Stimulated activated CD8-positive, alpha-beta memory T cell treated with anti-CD3 and anti-CD28 coated beads, Interleukin-2, amount 100 ng/mL, for 1 hour (primary cell): ENCODE measurements around the gene TRNP1.

ENCODE experiments used
- DNase-seq, 2 donors: peaks; one replicate each; pipeline ENCODE4 v3.0.0-alpha.2; 2020; ENCODE audit warnings: low read depth in 2 of 2

The TRNP1 gene

DNA sequence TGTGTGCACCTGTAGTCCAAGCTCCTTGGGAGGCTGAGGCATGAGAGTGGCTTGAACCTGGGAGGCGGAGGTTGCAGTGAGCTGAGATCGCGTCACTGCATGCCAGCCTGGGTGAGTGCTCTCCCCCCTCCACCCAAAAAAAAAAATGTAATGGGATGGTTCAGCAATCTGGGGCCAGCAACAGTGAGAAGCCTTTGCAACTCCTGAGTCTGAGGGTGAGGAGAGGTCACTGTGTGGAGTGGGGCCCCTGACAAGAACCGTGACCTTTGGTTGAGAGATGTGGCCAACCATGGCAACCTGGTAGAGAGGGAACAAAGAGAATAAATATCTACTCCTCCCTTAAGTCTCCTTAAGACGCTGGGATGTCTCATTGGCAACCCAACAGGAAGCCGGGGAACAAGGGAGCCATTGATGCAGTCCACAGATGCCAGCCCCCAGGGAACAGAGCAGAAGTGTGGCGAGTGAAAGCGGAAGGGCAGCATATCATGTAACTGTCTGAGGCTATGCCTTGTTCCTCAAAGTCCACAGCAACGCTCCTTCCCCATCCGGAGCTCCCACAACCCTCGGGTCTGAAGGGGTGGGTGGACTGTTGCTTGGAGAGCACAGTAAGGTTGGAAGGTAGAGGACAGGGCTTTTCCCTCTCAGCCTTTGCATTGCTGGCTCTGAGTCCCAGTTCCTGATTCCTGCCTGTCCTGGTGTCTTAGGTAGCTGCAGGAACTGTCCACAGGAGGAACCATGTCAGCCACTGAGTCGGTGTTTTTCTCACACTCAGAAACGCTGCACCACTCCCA lies 8.3 kb downstream of the TRNP1 start:
- no peak for DNase-seq

DNA sequence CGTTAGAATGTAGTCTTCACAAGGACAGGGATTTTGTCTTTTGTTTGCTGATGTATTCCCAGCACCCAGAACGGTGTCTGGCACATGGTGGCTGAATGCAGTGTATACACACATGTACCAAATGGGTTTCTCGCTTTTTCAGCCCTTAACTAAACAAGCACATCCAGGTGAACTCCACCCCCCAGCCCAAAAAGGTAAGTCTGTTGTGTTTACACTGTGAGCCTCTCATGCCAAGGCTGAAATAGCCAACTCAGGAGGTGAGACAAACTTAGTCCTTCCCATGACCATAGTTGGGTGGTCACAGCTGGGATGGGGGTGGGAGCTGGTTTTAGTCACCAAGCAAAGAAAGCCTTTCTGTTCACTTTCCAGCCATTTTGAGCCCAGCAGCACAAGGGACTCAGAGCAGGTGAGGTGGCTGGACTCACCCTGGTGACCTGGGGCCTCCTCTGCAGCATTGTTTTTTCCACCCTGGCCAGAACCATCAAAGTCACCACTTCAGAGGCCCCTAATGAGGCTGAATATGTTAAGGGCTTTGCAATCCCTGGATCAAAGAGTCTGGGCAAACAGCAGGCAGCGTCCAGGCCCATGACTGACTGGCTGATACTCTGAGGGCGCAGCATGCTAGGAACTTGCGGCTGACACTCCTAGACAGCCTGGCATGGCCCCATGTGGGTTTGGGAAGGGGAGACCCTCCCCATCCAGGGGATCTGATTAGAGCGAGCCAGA lies 10.4 kb downstream of the TRNP1 start:
- no peak for DNase-seq

DNA sequence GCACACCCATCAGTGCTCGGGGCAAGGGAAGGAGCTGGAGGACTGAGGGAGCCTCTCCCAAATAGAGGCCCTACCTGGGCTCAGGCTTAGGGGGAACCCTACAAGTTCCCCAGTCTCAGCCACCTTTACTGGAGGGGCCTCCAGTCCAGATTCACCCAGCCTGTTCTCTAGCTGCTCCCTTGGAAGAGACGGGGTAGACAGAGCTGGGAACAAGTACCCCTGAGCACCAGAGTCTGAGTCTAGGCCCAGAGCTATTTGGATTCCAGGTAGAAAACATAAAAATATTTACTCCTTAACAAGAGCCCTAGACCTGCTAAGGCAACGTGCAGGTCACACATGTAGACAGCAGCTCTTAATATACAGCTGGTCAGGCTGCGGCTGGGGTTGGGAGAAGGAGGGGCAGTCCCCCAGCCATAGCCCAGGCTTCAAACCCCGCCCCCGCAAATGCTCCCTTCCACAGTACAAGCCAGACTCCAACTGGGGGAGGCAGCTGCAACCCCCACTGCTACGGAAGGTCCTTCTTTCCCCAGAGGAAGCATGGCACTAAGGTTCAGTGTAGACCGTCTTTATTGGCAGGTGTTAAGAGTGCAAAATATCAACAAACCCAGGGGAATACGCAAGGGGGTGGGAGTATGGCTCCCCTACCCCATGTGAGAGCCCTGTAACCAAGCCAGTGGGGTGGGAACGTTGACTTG lies 11.1 kb downstream of the TRNP1 start:
- DNase-seq = no peak

GRCh38 chr1:27005166-27005530 lies 11.7 kb downstream of the TRNP1 start:
- no peak for DNase-seq

DNA sequence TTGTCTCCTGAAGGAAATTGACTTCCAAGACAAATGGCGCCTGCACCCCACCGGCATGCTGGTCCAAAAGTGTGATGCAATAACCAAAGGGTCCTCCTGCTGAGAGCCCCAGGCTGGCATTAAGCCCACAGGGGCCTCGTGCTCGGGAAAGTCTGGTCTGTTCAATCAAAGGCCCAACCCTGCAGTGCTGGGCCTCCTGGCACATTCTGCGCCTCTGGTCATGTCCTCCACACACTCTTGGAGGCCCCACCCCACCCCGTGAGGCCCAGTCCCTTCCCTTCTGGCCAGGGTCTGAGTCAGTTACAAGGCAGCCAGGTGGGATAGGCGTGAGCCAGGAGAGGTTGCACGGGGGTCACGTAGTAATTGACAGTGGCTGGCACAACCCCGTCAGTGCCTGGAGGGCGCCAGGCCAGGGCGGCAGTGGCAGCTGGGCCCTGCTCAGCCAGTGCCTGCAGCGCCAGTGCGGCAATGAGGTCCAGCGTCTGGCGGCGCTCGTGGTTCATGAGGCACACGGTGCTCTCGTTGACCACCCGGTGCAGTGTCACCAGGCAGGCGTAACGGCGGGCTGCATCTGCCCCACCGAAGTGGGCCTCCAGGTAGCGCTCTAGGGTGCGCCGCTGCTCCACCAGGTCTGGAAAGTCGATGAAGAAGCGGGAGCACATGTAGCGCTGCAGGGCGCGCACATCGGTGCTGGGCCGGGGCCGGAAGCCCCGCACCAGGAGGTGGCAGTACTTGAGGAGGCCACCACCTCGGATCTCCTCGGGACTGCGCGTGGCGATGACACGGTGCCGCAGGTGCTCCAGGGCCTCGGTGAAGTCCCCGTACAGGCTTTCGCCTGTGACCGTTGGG lies 12.4 kb downstream of the TRNP1 start:
- no peak for DNase-seq

DNA sequence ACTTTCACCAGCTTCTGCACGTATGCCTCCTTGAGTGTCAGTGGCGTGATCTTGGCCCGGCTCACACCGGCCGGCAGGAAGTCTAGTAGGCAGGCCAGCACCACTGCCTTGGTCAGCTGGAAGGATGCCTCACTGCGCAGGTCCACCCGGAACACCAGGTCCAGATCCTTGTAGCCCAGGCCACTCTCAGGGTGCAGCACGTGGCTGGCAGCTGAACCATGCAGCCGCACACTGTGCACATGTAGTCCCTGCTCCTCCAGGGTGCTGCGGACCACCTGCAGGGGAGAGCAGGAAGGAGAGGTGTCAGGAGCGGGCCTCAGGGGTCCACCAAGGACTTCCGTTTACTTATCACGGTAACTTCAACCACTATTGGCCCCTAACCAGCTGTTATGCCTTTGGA lies 13.2 kb downstream of the TRNP1 start:
- no peak for DNase-seq

DNA sequence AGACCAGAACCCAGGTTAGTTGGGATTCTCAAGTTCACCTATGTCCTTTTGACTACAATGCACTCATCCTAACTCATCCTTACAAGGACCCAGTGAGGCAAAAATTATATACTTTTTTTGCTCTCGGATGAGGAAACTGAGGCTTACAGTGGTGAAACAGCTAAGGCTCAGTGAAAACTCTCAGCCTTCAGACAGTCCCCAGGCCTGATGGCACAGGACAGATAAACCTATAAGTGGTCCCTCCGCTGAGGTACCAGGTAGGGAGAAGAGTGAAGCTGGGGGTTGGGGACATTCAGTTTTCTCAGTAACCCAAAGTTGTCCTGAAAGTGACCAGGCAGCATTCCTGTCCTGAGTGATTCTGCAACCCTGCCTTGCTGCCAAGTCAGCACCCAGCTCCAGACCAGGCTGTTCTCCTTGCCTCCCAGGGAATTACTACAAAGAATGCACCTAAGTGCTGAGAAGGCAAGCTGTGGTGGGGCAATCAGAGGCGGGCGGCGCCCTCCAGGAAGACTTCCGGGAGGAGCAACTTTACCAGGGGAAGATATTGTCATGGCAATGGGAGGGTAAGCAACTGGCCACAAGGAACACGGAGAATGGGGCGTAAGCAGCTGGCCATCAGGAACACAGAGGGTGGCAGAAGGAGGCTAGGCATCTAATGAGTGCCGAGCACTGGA lies 14.6 kb downstream of the TRNP1 start:
- no peak for DNase-seq

GRCh38 chr1:27009601-27010197 lies 16.2 kb downstream of the TRNP1 start:
- no peak for DNase-seq

DNA sequence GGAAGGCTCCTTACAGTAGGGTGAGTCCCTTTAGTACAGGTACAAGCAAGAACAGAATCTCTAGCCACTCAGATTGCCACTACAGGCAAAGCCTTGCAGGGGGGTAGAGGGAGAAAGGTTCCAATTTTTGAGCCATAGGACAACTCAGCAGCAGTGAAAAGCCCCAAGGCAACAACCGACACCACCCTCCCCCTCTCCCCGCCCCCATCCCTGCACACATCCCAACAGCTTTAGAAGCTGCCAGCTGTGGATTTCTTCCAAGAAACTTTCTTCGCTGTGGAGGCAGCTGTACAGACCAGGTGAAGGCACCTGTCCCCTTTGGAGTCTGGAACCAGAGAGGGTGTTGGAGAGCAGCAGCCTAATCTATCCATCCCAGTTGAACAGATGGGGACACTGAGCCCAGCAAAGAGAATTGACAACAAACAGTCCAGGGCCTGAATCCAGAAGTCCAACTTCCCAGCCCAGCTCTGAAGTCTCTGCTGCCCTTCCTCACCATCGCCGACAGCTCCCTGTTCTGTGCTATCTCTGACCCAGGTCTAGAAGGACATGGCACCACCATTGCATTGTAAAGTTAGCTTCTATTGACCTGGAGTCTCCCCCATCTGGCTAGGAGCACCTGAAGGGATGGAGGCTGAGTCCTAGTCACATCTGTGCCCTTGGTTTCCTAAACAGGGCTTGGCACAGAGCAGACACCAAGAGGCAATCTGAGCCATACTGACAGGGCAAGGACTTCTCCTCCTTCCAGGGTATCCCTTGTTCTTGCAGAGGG lies 16.9 kb downstream of the TRNP1 start:
- DNase-seq = no peak

- no peak for DNase-seq
These were observed 17.7 kb downstream of the TRNP1 start for GRCh38 chr1:27011058-27011764.

- DNase-seq = no peak
These were observed 18.6 kb downstream of the TRNP1 start for GRCh38 chr1:27011976-27012563.

- DNase-seq = no peak
These were observed 21.8 kb downstream of the TRNP1 start for GRCh38 chr1:27015260-27015659.

DNA sequence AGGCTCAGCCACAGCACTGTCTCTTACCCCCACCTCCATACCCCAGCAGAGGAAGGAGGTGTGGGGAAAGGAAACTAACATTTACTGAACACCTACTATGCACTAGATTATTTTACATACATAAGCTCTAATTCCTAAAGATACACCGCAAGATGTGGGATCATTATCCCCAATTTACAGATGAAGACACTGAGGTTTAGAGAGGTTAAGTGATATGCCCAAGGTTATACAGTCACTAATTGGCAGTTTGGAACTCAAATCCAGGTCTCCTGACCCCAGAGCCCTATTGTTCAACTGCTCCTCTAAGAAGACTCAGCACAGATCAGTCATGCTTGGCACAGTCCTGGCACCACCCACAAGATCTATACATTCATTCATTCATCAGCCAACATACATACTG lies 22.9 kb downstream of the TRNP1 start:
- no peak for DNase-seq

GRCh38 chr1:27017207-27017606 lies 23.7 kb downstream of the TRNP1 start:
- no peak for DNase-seq

DNA sequence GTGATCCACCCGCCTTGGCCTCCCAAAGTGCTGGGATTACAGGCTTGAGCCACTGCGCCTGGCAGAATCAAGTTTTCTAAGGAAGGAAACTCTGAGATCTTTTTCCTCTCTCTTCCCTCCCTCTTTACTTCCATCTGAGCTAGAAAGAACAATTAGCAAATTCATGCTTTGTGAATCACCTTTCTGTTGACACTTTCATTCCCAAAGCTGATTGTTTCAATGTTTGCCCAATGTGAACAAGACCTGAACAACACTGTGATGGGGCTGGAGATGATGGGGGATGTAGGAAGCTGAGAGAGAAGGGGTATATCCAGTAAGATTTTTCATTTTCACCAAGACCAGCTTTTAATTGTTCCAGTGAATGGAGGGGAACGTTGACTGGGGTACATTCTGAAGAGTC lies 24.8 kb downstream of the TRNP1 start:
- no peak for DNase-seq

DNA sequence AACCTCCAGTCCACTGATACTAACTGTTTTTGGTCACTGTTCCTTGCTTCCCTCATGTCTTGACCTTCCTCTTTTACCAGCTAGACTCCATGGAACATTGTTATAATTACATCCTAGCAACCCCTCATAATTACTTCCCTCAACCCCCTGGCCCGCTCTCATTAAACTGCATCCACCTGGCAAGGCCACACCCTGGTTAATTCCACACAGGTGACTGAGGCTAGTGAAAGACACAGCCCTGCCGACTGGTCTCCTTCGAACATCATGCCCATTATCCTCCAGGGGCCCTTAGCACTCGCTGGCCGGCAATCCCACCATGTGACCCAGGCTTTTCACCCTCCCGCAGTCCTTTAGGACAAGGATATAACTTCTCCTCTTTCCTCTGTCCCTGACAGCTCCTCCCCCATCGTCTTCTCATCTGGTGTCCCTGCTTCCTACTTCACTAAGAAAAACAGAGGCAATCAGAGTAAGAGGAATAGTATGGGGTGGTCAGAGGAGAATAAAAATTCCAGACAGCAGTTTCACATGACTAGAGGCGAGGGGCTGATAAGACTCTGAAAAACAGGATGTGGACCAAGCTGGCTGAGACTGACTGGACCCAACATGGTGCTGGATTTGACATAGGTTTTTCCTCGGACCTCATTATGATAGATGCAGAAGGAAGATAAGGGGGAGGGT lies 28.0 kb downstream of the TRNP1 start:
- DNase-seq = no peak

GRCh38 chr1:27025718-27026117 lies 32.2 kb downstream of the TRNP1 start:
- DNase-seq = no peak
